ENCODE results near the gene HAVCR1.

DNA sequence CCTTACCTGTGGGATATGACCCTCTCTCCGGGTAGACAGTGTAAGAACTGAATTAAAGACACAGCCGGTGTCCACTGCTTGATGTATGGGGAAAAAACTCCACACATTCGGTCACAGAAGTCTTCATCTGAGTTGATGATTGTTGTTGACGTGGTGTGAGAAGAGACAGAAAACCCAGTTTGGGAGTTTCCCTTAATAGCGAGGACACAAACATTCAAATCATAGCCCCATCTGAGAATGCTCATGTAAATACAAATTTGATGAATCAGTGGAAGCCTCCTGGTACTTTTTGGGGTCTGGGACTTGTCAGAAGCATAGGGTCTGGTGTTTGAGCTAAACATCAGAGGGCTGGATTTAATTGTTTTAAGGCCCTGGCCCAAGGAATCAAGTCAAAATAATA lies 11.0 kb downstream of the HAVCR1 start:
- TF ChIP-seq, protein P1, sequence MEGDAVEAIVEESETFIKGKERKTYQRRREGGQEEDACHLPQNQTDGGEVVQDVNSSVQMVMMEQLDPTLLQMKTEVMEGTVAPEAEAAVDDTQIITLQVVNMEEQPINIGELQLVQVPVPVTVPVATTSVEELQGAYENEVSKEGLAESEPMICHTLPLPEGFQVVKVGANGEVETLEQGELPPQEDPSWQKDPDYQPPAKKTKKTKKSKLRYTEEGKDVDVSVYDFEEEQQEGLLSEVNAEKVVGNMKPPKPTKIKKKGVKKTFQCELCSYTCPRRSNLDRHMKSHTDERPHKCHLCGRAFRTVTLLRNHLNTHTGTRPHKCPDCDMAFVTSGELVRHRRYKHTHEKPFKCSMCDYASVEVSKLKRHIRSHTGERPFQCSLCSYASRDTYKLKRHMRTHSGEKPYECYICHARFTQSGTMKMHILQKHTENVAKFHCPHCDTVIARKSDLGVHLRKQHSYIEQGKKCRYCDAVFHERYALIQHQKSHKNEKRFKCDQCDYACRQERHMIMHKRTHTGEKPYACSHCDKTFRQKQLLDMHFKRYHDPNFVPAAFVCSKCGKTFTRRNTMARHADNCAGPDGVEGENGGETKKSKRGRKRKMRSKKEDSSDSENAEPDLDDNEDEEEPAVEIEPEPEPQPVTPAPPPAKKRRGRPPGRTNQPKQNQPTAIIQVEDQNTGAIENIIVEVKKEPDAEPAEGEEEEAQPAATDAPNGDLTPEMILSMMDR (conservative IDR thresholded peaks at IDR 0.05; ENCODE audit: low read depth in 2 of 2), result no peak
- TF ChIP-seq POLR2AphosphoS5 (IDR thresholded peaks at IDR 0.05; ENCODE audit: low read depth) (no peak), CREB1 (CRISPR knock-in tag; IDR thresholded peaks at IDR 0.05; ENCODE audit: low read depth) (no peak), REST (IDR thresholded peaks at IDR 0.05; ENCODE audit: unreplicated experiment) (no peak), ETS1 (IDR thresholded peaks at IDR 0.05) (no peak), EZH2 (IDR thresholded peaks at IDR 0.05; ENCODE audit: low read depth, unreplicated experiment) (no peak), EZH2phosphoT487 (IDR thresholded peaks at IDR 0.05; ENCODE audit: unreplicated experiment) (no peak), JUNB (IDR thresholded peaks at IDR 0.05; ENCODE audit: unreplicated experiment) (no peak), ZNF331 (CRISPR knock-in tag; IDR thresholded peaks at IDR 0.05; ENCODE audit: low read depth) (no peak), ZNF114 (CRISPR knock-in tag; IDR thresholded peaks at IDR 0.05) (no peak), STAT1 (IDR thresholded peaks at IDR 0.05; ENCODE audit: unreplicated experiment) (no peak), ZNF462 (CRISPR knock-in tag; IDR thresholded peaks at IDR 0.05) (no peak)
